NCI-H187 treated with DMSO at 0.1 percent for 48 hours (cell line): Measurements from ENCODE around the gene TTC39B.

Experiments
- DNase-seq: peaks from one replicate; lab custom pipeline; 2025; lab: John Stamatoyannopoulos, UW

Gene TTC39B

DNA sequence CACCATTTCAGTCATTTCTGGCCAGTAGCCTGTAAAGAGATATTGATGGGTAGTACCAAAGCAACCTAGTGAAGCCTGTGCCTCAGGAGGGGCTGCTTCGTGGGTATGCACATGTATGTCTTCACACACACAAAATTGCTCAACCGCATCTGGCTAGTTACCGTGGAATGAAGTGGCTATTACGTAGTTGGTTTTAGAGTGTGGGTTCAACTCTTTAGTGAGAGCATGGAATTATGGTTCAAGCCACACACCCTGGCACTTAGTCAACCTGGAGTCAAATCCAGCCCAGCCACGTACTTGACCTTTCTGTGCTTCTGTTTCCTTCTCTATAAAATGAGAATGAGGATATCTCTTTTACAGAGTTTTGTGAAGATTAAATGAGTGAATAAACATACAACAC is 174.9 kb downstream of the TTC39B start:
- DNase-seq: no peak

- no peak for DNase-seq
Measured at GRCh38 chr9:15131094-15131493, 175.9 kb downstream of the TTC39B start.

DNA sequence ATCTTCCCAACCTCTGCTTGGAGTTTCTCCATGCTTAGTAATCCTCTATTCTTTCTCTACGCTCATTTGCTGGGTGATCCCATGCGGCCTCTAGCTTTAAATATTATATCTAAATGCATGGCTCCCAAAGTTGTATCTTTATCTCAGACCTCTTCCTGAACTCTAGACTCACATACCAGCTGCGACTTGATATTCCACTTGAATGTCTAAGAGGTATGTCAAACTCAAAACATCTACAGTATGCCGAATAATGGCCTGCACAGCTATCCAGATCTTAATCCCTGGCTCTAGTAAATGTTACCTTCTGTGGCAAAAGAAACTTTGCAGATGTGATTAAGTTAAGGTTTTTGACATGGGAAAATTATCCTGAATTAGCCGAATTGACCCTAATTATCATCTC is 179.2 kb downstream of the TTC39B start:
- DNase-seq: no peak

DNA sequence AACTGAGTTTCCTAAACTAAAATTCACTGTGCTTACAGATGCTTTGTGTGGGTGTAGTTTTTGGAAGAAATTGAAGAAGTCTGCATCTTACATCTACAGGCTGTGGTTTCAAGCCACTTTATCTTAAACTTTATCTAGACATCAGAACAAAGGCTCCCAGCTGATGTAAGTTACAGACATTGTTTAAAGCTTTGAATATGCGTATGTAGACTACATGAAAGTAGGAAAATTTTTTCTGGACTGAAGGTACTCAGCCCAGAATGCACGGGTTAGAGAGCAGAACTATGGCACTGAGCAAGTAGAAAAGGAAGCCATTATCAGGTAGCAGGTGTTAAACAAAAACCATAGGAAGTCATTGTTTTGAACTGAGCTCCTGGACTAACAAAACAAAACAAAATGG is 185.4 kb downstream of the TTC39B start:
- no peak for DNase-seq

- no peak for DNase-seq
Measured at GRCh38 chr9:15116130-15116580, 190.9 kb downstream of the TTC39B start.

DNA sequence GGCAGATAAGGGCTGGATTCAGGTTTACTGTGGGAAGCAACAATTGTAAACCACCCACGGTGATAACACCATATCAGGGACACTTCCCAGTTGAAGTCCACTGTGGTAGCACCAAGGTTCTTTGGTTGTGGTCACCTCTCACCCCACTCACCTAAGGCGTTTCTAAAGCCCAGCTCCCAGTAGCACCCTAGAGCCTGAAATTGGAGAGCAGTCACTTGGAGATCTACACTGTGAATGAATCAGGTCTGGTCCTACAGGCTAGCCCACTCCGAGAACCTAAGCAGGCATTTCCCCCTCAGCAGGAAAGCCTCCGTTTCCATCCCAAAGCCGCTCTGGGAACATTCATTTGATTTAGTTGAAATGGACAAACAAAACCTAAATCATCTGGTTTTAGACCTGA is 191.3 kb downstream of the TTC39B start:
- no peak for DNase-seq

DNA sequence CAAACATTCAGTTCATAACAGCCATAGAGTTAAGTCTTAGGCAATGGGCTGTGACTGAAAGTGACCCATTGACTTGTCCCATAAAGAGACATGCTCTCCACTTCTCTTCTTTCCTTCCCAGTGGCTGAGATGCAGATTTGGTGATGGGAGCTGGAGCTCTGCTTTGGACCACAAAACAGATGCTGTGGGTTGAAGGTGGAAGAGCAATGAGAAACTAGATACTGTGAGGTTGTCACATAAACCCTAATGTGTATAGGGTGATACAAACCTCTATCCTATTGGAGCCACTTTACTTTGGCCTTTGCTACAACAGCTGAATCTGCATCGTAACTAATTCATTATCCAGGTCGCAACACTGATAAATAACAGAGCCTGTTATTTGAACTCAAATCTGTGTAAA is 192.0 kb downstream of the TTC39B start:
- no peak for DNase-seq
